Measurements from ENCODE around the gene EXOC8. TPM values are rescaled to one million over a fixed set of nuclear protein-coding genes. Genes with fewer than 3 reads are reported as not detected.
A peak's percentile ranks its signal among the peaks of the same experiment; 100 is the strongest.

EXOC8 gene
- total and polyA plus RNA-seq, 9 of the 15 experiments (the other 6 are each of a cell fraction or from before 2014, with no cell fraction given), result 2.1 to 13.6 (median 7.2) TPM

GRCh38 chr1:231337472-231338269 lies at the start of gene EXOC8 (continued):
- TF ChIP-seq SP2 (IDR thresholded peaks at IDR 0.05; ENCODE audit: extremely low read depth, low read depth, low read length, poor library complexity, severe bottlenecking), result no peak
- TF ChIP-seq GABPB1 (CRISPR knock-in tag; IDR thresholded peaks at IDR 0.05), result peak; percentile 71; the same call in 1 of the 2 replicates
- no peak for TF ChIP-seq STAT5A (IDR thresholded peaks at IDR 0.05; ENCODE audit: borderline replicate concordance, low read length)
- no peak for TF ChIP-seq RERE (CRISPR knock-in tag; IDR thresholded peaks at IDR 0.05; ENCODE audit: borderline replicate concordance)
- no peak for TF ChIP-seq MCM3 (IDR thresholded peaks at IDR 0.05)
- no peak for TF ChIP-seq SNRNP70 (optimal IDR thresholded peaks at IDR 0.05; ENCODE audit: low read depth, low read length)
- peak; percentile 86 for TF ChIP-seq NKRF (IDR thresholded peaks at IDR 0.05; ENCODE audit: borderline replicate concordance)
